ENCODE measurements around the gene DPP6. TPM values are rescaled to one million over a fixed set of nuclear protein-coding genes. Genes with fewer than 3 reads are reported as not detected.

Gene DPP6
- total and polyA plus RNA-seq, 2 donors (not counting 1 experiment from before 2014, with no cell fraction given): not detected

GRCh38 chr7:154911411-154911810 is 859.2 kb downstream of the DPP6 start:
- Histone ChIP-seq H3K79me2 (ENCODE audit: control insufficient read depth, insufficient read depth, low read length) (no peaks in the 10 kb centered on the region), H3K27me3 (replicated peaks in 1 of 4; ENCODE audit: control extremely low read depth in 1 of 4, control insufficient read depth in 3 of 4, insufficient read depth in 4 of 4, low read length in 3 of 4) (peaks cover 0 to 19% (median 9%) of the 10 kb centered on the region in 4 experiments), H2AFZ (ENCODE audit: insufficient read depth, low read depth, low read length, poor library complexity, severe bottlenecking) (no peak overlapping the region), H4K20me1 (ENCODE audit: control insufficient read depth, insufficient read depth, low read length, poor library complexity, severe bottlenecking) (no peaks in the 10 kb centered on the region), H3K9me3 (ENCODE audit: control extremely low read depth in 1 of 3, control insufficient read depth in 2 of 3, insufficient read depth in 1 of 3, low read length in 2 of 3) (peaks cover 0 to 25% (median 0%) of the 10 kb centered on the region in 3 donors), H3K36me3 (replicated peaks in 1 of 2; ENCODE audit: control extremely low read depth in 1 of 2, control insufficient read depth in 1 of 2, extremely low read depth in 1 of 2, insufficient read depth in 2 of 2, low read length in 1 of 2) (no peaks in the 10 kb centered on the region), H3K4me1 (ENCODE audit: control insufficient read depth in 2 of 2, insufficient read depth in 2 of 2, low read length in 2 of 2) (peaks cover 7 to 9% of the 10 kb centered on the region in 2 donors), H3K27ac (ENCODE audit: low read length in 2 of 2) (no peak overlapping the region), H3K4me3 (ENCODE audit: control extremely low read depth in 1 of 5, extremely low read depth in 1 of 5, insufficient read depth in 1 of 5, low read depth in 2 of 5, low read length in 4 of 5) (no peak overlapping the region), H3K9ac (ENCODE audit: low read length) (no peak overlapping the region), H3K4me2 (replicated peaks; ENCODE audit: low read depth, low read length, poor library complexity, severe bottlenecking) (no peak overlapping the region)
- DNase-seq: no peak
- no CpG with 5 or more reads among the region's 2 CpGs for WGBS (ENCODE audit: insufficient coverage)
- Mint-ChIP-seq H3K9me3 (ENCODE audit: insufficient read depth) (peaks cover 2% of the 10 kb centered on the region), H3K27ac (no peak overlapping the region), H3K4me1 (peaks cover 8% of the 10 kb centered on the region), H3K4me3 (no peak overlapping the region), H3K27me3 (peaks cover 43% of the 10 kb centered on the region)
- intact Hi-C loops (cut with micrococcal nuclease): loop anchor here (5.0 kb wide), 2 partner anchors 386 to 686 kb away; partner anchors contain the start of gene INSIG1
- no peak for ATAC-seq (ENCODE audit: low read depth)
- no peak for TF ChIP-seq CTCF (IDR thresholded peaks at IDR 0.05)
- ChIA-PET POLR2A (no interaction called here), CTCF (interaction anchor here (0.8 to 4.8 kb wide), 9 partner anchors 10 to 445 kb away, joined by 3 to 52 read pairs (median 4); no protein-coding TSS in a partner anchor)

GRCh38 chr7:154911862-154912455 is 859.8 kb downstream of the DPP6 start:
- H4K20me1 ChIP-seq (ENCODE audit: control insufficient read depth, insufficient read depth, low read length, poor library complexity, severe bottlenecking): no peaks in the 10 kb centered on the region
- peaks cover 46% of the 10 kb centered on the region for H3K27me3 Mint-ChIP-seq
- peaks cover 0 to 19% (median 9%) of the 10 kb centered on the region in 4 experiments for H3K27me3 ChIP-seq (replicated peaks in 1 of 4; ENCODE audit: control extremely low read depth in 1 of 4, control insufficient read depth in 3 of 4, insufficient read depth in 4 of 4, low read length in 3 of 4)
- H3K4me1 ChIP-seq (ENCODE audit: control insufficient read depth in 2 of 2, insufficient read depth in 2 of 2, low read length in 2 of 2): peaks cover 7 to 9% of the 10 kb centered on the region in 2 donors
- CTCF ChIA-PET: interaction anchor here (0.7 to 4.8 kb wide), 10 partner anchors 10 to 444 kb away, joined by 3 to 52 read pairs (median 4); no protein-coding TSS in a partner anchor
- peaks cover 8% of the 10 kb centered on the region for H3K4me1 Mint-ChIP-seq
- no peak for DNase-seq
- ATAC-seq (ENCODE audit: low read depth): no peak
- no peaks in the 10 kb centered on the region for H3K36me3 ChIP-seq (replicated peaks in 1 of 2; ENCODE audit: control extremely low read depth in 1 of 2, control insufficient read depth in 1 of 2, extremely low read depth in 1 of 2, insufficient read depth in 2 of 2, low read length in 1 of 2)
- WGBS (ENCODE audit: insufficient coverage): 83% methylated on average over 6 of the region's 6 CpGs
- H3K4me3 ChIP-seq (ENCODE audit: control extremely low read depth in 1 of 5, extremely low read depth in 1 of 5, insufficient read depth in 1 of 5, low read depth in 2 of 5, low read length in 4 of 5): no peak overlapping the region
- H2AFZ ChIP-seq (ENCODE audit: insufficient read depth, low read depth, low read length, poor library complexity, severe bottlenecking): no peak overlapping the region
- POLR2A ChIA-PET: no interaction called here
- intact Hi-C loops (cut with micrococcal nuclease): loop anchor here (2.0 to 5.0 kb wide), 3 partner anchors 385 to 857 kb away; partner anchors contain the start of gene INSIG1
- no peak overlapping the region for H3K27ac ChIP-seq (ENCODE audit: low read length in 2 of 2)
- no peak overlapping the region for H3K9ac ChIP-seq (ENCODE audit: low read length)
- no peak for TF ChIP-seq EZH2 (IDR thresholded peaks at IDR 0.05; ENCODE audit: borderline replicate concordance, insufficient read depth, low read depth, low read length, poor library complexity, severe bottlenecking)
- TF ChIP-seq CTCF (IDR thresholded peaks at IDR 0.05): no peak
- H3K27ac Mint-ChIP-seq: no peak overlapping the region
- no peak overlapping the region for H3K4me3 Mint-ChIP-seq
- H3K9me3 ChIP-seq (ENCODE audit: control extremely low read depth in 1 of 3, control insufficient read depth in 2 of 3, insufficient read depth in 1 of 3, low read length in 2 of 3): peaks cover 0 to 25% (median 0%) of the 10 kb centered on the region in 3 donors
- peaks cover 2% of the 10 kb centered on the region for H3K9me3 Mint-ChIP-seq (ENCODE audit: insufficient read depth)
- no peak overlapping the region for H3K4me2 ChIP-seq (replicated peaks; ENCODE audit: low read depth, low read length, poor library complexity, severe bottlenecking)
- H3K79me2 ChIP-seq (ENCODE audit: control insufficient read depth, insufficient read depth, low read length): no peaks in the 10 kb centered on the region

Data from B cell (primary cell).